ENCODE data around the gene VWA5B1.

The VWA5B1 gene

DNA sequence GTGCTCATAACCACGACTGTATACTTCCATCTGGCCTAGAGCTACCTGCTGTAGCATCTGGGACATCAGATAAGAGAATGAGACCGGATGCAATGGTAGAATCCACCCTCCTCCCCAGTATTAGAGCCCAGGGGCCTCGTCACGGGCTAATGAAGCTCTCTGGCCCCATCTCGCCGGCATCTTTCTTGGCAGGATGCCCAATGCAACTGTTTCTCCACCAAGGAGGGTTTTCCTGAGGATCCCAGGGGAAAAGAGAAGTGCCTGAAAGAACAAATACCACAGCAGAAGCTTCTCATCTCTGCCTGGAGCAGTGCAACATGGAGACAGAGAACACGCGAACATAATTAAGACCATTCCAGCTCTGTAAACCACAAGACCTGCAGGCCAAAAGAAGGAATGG lies 80.0 kb downstream of the VWA5B1 start:
- DNase-seq (ENCODE audit: low read depth): no peak

DNA sequence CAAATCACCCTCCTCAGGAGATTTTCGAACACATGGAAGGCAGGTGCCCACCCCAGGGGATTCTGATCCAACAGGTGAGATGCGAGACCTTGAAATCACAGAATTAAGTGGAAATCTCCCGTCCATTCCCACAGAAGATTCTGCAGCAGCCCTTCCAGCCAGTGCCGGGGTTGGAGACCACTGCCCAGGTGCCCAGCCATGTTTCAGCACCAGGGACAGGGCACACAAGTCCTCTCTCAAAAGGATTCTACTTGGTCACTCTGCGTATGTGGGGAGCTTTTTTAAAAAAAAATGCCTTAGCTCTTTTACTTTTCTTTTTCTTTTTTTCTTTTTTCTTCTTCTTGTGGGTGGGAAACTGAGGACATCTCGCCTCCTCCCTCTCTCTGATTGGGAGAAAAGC lies 80.7 kb downstream of the VWA5B1 start:
- DNase-seq (ENCODE audit: low read depth): peak; percentile 6

DNA sequence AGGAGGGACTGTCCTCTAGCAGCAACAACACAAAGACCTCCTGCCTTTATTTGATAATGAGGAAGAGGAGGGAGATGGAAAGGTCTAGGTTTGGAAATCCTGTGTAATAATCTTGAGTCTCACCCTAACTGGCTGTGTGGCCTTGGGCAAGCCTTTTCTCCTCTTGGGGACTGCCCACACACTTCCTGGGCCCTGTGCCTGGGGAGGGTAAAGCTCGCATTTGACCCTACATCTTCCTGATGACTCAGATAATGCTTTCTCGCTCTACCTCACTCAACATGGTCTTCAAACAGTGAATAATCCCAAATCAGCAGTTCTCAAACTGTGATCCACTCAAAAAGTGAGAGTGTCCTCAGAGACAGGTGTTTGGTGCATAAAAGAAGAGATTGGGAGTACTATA lies 81.2 kb downstream of the VWA5B1 start:
- DNase-seq (ENCODE audit: low read depth): no peak

DNA sequence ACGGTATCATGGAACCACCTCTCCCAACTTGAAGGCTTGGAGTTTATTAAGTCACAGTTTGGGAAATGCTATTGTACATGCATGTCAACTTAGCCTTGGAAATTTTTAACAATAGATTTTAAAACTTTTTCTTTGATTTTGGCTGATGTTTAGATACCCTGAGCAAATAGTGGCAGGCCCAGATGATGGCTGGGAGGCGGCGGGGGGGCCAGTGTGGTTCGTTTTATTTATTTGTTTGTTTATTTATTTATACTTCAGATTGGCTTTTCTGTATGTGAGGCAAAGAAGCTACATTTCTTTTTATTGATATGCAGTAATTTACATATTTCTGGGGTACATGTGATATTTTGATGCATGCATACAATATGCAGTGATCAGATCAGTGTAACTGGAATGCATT lies 82.0 kb downstream of the VWA5B1 start:
- no peak for DNase-seq (ENCODE audit: low read depth)

DNA sequence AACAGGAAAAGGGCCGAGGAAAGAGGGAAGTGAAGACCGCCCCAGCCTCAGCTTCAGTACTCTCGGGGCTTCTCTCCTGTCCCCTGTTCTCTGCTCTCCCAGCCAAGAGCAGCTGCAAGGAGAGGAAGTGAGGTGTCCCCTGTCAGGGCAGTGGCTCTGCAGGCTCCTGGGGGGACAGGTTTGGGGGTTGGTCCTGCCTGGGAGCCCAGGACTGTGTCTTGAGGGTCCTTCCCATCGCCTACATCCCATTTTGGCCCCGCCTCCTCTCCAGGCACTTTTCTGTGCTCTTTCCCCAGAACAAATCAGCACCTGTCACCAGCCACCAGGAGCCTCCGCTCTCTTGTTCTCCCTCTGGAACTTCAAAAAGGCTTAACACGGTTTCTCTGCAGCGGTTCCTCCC lies 82.6 kb downstream of the VWA5B1 start:
- DNase-seq (ENCODE audit: low read depth): no peak

DNA sequence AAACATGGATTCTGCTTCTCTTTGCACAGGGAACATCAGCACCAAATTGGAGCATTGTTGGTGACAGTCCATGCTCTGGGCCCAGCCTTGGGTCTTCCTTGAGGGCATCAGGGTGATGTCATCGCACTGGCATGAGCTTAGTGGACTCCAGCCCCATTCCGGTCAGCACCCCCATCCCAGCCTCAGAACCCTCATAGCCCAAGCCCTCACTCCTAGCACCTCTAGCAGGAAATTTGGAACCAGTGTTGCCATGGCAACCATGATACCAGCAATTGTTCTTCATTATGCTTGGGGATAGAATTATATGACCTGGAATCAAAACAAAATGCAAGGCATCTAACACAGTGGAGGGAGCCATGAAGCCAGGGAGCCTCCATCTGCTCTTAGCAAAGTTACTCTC lies 83.1 kb downstream of the VWA5B1 start:
- DNase-seq (ENCODE audit: low read depth): no peak

DNA sequence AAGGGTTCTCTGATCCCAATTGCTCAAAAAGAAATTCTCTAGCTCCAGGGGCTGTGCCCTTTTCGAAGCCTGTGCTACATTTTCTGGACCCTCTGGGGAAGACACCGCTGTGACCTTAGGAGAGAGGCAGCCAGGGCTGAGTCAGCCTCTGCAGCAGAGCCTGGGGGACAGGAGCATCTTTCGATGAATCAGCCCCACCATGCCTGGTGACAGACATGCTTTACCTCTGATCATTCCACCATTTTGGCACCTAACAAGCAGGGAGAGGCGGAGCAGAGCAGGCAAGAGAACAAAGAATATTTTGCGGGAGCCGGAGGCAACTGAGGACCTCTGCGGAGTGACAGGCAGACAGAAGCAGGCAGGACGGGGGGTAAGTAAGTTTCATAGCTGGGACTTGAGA lies 84.9 kb downstream of the VWA5B1 start:
- DNase-seq (ENCODE audit: low read depth): no peak

DNA sequence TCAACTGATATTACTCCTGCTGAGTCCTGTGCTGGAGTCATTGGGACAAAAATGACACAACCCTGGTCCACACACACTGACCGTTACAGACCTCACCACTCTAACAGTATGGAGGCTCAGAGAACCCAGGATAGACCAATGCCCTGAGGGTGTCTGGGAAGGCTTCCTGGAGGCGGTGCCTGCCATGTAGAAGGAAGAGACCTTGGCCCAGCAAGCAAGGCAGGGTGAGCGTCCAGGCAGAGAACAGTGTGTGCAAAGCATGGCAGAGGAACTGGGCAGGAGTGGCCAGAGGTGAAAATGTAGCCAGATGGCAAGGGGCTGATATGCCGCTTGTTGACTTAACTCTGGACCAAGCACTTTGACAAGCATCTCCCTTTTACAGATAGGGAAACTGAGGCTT lies 85.5 kb downstream of the VWA5B1 start:
- DNase-seq (ENCODE audit: low read depth): no peak

DNA sequence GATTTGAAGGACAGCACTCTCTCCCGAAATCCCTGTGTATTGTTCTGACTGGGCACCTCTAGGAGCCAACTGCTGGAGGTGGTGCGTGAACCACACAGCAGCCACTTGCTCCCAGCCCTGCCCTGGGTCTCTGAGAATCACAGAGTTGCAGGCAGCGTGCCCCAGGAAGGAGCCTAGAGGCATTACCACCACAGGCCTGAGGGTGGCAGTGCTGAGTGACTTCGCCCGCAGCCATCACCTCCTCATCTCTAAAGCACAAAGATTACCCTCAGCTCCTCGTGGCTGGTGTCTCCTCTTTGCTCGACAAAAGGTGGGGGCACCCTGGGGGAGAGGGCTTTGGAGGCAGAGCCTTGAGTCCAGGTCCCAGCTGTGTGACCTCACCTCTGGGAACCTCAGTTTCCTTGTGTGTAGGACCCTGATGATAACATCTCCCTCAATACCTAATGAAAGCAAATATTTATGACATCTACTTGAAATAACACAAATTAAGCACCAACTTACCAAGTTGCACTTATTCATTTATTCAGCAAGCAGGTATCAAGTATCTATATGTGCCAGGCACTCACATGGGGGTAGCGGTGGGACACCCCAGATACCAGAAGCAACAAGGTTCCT lies 86.3 kb downstream of the VWA5B1 start:
- peak; percentile 28 for DNase-seq (ENCODE audit: low read depth)

DNA sequence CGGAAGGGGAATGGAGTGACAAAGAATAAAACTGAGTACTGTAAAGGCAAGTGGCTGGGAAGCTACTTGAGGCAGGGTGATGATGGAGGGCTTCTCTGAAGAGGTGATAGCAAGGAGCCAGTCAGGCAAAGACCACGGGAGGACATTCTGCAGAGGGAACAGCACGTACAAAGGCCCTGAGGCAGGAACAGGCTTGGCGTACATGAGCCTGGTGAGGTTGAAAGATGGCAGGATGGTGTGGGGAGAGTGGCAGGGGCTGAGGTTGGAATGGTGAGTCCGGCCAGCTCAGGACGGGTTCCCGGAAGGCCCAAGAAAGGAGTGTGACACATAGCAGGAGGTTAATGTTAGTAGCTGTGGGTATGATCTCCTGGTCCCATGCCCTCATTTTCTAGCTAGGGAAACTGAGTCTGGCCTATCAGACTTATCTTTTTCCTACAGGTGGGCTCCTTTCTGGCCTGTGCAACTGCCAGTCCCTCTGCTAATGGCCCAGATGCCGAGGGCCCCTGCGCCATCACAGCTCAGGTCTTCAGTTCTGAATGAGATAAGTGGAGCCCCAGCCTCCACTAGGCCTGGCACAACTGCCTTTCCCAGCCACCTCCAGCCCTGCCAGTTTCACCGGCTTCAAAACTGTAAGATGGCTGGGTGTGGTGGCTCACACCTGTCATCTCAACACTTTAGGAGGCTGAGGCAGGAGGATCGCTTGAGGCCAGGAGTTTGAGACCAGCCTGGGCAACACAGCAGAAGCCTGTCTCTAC lies 87.0 kb downstream of the VWA5B1 start:
- no peak for DNase-seq (ENCODE audit: low read depth)

DNA sequence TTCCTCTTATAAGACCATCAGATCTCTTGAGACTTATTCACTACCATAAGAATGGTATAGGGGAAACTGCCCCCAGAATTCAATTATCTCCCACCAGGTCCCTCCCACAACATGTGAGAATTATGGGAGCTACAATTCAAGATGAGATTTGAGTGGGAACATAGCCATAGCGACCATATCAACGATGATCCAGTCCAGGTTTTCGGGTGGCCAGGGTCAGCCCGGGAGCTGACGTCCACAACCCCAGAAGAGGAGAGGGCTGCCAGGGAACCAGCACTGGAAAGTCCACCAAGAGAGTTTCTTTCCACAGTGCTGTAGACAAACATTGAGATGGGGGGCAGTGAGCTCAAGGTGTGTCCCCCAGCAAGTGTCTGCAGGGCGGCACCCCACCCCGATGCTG lies 88.4 kb downstream of the VWA5B1 start:
- DNase-seq (ENCODE audit: low read depth): no peak

DNA sequence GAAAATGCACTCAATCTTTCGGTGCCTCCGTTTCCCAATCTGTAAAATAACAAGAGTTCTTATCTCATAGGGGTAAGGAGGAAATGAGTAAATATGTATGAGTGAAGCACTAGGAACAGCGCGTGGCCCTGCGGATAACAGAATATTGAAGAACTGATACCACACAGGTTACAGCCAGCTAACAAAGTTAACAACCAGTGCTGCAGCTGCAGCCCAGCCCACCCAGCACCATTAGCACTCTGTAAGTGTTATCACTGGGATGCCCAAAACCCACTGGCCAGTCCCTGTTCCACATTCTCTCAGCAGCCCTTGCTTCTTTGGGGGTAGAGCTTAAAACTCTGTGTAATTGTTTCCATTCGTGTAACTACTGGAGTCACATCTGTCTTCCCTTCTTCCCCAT lies 89.5 kb downstream of the VWA5B1 start:
- DNase-seq (ENCODE audit: low read depth): no peak

DNA sequence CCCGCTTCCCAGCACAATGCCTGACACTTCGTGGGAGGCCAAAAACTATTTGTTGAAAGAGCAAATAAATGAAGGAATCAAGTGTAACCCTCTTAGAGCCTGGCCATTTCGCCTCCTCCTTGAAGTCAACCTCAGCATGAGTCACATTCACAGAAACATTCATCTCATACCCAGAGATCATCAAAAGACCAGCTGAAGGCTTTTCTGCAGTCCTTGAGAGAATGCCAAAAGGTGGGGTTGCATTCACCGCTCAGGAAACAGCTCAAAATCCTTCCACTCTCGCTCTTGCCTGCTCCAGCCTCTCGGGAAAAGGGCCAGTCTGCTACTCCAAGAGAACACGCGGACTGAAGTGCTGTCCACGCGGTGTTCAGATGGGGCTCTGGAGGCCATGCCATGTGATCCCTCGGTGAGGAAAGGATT lies 90.0 kb downstream of the VWA5B1 start:
- DNase-seq (ENCODE audit: low read depth): peak; percentile 88

DNA sequence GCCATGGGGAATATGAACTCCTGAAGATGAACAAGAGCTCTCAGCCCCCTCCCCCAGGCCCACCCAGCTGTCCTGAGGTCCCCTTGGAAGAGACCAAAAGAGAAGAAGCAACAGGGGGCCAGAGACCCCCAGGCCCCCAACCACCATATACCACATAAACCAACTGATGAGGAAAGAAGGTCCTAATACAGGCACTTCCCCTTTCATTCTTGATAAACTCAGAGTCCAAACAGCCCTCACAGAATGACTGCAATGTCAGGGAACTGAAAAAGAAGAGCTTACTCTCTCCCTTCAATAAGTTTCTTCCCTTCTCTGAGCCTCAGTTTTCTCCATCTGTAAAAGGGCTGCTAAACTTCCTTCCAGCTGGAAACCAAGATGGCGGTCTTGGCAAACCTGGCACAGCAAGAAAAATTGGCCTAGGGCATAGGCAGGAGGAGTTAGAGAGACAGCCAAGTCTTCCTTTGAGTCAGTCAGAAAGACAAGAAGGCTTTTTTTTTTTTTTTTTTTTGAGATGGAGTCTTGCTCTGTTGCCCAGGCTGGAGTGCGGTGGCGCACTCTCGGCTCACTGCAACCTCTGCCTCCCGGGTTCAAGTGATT lies 90.5 kb downstream of the VWA5B1 start:
- no peak for DNase-seq (ENCODE audit: low read depth)

DNA sequence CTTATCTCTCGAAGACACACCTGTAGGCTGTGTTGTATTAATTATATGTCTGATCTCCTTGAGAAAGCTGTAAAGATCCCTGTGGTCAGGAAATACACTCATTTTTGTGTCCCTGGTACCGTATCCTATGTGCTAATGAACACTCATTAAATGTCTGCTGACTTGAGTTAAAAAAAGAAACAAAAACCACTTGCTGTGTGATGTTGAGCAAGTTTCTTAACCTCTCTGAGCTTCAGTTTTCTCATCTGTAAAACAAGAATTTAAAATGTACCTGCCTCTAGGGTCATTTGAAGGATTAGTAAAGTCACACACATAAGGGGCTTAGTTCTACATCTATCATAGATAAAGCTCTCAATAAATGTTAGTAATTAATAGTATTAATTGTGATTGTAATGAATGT lies 91.3 kb downstream of the VWA5B1 start:
- DNase-seq (ENCODE audit: low read depth): no peak

DNA sequence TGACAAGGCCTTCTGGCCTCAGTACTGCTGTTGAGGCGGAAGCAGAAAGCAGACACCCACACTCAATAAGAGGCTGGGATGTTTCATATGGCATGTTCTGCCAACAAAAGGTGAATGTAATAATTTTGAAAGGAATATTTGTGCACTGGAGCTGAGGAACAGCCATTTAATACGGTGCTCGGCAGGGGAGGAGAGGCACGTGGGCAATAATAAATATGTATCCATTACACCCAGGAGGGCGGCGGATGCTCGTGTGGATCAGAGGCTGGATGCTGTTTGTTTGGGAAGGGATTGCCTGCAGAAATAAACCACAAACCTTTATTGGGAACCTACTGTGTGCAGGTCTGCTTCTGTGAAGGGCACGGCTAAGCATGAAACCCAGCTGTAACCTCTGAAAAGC lies 92.0 kb downstream of the VWA5B1 start:
- no peak for DNase-seq (ENCODE audit: low read depth)

DNA sequence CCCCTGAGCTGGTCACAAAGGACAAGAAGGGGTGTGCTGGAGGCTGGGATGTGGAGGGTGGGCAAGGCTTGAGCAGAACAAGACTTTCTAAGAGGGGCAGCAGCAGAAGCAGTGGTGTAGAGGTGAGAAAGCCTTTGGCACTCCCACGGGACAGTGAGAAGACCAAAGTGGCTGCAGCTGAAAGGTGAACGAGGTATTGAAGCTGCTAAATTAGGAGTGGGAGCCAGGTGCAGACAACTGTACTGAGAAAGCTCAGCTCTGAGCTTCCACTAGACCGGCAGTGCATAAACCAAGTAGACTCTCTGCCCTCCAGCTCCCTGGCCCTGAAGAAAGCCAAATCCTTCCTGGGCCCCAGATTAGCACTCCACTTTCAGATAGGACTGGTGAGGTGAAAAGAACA lies 93.0 kb downstream of the VWA5B1 start:
- no peak for DNase-seq (ENCODE audit: low read depth)

DNA sequence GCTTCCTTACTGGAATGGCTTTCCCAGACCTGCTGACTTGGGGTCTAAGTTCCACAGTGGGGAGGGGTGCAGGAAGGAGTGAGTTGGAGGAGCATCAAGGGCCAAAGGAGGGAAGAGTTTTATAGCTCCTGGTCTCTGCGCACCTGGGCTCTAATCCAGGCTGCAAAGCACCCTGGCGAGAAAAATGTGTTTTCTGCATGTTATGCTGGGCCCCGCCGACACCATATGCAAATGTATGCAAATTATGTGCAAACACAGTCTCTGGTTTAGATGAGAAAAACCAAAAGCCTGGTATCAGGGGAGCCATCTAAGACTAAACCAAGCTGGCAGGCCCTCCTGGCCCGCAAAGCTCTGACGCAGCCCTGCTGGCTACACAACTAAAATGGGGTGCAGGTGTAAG lies 95.0 kb downstream of the VWA5B1 start:
- no peak for DNase-seq (ENCODE audit: low read depth)

DNA sequence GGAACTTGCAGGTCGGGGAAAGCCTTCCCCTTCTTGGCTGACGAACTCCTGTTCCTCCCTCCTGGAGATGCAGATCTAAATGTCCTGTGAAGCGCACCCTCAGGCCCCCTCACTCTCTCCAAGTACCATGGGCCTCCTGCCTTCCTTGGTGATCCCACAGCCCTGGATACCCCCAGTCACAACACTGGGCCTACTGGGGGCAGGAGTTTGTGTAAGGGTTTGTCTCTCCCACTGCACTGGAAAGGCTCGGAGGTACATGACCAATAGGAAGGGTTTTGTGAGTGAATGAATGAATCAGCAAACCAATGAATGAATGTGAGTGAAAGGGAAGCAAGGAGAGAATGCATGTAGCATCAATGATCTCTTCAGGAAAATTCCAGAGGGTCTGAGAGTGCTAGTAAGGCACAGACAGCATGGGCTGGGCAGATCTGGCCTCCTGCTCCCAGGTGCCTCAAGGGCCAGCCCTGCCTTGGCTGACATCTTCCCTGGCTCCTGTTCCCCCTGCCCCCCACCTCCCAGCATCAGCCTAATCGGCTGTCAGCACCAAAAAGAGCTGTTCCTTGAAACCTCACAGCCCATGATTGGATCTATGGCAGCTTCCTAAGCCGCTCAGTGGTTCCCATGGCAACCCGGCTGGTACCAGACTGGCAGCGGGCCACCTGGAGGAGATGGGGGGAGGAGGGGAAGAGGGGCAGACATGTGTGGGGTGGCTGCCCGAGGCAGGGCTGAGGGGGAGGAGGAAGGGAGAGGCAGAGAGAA lies 95.8 kb downstream of the VWA5B1 start:
- no peak for DNase-seq (ENCODE audit: low read depth)

DNA sequence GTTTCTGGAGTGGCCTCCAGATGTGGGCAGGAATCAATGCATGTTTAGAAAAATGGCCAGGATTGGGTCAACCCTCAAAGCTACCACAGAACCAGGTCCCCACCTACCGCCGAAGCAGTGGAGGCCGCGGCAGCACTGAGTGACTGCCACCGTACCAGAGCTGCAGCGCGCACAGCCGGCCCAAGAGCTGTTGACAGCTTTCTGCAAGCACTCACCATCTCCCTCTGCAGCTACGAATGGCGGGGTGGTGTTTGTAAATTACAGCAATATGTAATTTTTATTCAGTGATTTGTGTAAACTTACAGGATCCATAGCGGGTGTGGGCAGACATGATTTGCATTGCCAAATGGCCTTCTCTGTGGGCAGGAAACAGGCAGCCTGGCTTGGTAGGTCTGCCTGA lies 98.9 kb downstream of the VWA5B1 start:
- DNase-seq (ENCODE audit: low read depth): no peak

DNA sequence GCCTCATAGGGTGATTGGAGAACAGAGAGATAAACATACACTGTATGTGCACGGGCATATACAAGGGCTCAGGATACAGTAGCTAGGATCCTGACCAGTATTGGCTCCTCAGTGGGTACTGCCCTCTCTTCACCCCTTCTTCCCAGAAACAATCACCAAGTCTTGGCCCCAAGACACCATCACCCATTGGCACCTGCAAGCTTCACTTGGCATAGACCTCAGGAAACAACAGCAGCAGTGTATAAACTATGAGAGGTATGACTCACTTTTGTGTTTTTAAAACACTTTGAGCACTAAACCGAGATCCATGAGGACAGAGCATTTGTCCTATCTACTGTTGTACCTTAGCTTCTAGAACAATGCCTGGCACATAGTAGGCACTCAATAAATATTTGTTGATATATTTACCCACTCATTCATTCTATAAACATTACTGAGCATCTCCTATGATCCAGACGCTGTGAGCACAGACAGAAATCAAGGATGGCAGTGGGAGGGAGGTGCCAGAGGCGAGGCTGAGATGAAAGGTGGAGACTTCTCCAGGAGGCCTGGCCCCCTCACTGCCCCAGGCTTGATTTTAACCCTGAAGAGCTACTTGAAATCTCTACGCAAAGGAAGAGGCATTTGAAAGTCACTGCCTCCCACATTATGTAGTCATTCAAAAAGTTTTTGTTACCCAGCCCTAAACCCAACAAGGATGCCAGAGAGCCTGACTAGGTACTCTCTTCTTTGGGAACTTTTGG lies 100.1 kb downstream of the VWA5B1 start:
- peak; percentile 8 for DNase-seq (ENCODE audit: low read depth)

DNA sequence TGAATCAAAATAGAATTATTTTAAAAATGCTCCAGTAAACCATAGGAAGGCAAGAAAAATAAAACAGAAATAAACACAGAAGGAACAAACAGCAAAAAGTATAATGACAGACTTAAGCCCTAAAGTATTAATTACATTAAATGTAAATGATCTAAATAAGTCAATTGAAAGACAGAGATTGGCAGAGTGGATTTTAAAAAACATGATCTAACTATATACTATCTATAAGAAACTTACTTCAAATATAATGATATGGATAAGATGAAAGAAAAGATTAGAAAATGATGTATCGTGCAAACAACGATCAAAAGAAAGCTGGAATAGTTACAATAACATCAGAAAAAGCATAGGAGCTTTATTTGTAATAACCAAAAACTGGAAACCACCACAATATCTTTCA lies 104.6 kb downstream of the VWA5B1 start:
- no peak for DNase-seq (ENCODE audit: low read depth)
